RKO (cell line): ENCODE data around the gene ARF5.
"Not testable (repeated sequence)": the region's sequence is repeated elsewhere in the genome, so short reads cannot be mapped to it uniquely, and the experiment has no call there.

Experiments
- DNase-seq: peaks from one replicate; pipeline ENCODE4 v3.0.0-alpha.2; 2016; ENCODE audit warnings: low spot score

The ARF5 gene

DNA sequence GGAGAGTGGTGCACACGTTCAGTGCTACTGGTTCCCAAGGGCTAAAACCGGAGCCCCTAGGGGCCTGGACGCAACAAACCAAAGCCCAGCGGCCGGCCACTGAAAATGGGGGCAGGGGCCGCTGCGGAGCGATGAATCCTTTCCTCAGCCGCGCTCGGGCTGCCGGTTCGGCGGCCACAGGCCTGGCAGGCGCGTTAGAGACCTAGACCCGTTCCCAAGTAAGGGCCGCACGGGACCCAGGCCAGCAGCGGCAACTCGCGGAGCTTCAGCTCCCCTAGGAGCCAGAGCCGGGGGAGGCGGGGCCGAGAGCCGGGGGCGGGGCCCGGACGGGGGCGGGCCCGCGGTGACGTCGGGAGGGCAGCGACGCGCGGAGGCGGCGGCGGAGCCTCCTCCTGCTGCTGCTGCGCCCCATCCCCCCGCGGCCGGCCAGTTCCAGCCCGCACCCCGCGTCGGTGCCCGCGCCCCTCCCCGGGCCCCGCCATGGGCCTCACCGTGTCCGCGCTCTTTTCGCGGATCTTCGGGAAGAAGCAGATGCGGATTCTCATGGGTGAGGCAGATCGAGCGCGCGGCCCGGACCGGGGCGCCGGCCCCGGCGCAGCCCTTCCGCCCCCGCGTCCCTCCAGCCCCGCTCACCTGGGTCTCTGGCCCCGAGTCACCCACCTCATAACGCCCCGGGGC lies at the start of gene ARF5:
Gene ARF5 (plus strand): TSS at position 393 of the 678 bp plus-strand sequence. CDS start 88 bp downstream, at position 481.
- DNase-seq: peak; percentile 90

DNA sequence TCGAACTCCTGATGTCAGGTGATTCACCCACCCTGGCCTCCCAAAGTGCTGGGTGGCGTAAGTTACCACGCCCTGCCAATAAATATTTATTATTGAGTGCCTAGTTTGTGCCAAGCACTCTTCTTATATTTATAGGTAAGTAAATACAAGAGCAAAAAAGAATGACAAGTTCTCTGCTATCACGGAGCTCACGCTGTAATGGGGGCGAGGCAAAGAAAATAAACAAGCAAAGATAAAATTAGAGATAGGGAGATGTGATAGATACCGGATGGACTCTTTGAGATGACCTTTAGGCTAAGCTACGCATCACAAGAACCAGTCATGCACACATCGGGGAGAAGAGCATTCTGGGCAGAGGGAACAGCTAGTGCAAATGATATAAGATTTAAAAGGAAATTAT lies 49.1 kb upstream of the ARF5 start:
- no peak for DNase-seq

DNA sequence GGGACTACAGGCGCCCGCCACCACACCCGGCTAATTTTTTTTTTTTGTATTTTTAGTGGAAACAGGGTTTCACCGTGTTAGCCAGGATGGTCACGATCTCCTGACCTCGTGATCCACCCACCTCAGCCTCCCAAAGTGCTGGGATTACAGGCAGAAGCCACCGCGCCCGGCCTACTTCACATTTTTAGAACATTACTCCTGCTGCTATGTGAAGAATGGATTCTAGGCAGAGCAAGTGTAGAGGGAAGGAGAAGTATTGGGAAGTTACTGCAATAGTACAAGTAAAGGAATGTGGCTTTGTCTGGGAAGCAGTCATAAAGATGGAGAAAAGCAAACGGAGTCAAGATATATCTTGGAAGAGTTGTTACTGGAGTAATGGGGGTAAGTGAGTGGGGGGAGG lies 47.8 kb upstream of the ARF5 start:
- DNase-seq: not testable (repeated sequence)

DNA sequence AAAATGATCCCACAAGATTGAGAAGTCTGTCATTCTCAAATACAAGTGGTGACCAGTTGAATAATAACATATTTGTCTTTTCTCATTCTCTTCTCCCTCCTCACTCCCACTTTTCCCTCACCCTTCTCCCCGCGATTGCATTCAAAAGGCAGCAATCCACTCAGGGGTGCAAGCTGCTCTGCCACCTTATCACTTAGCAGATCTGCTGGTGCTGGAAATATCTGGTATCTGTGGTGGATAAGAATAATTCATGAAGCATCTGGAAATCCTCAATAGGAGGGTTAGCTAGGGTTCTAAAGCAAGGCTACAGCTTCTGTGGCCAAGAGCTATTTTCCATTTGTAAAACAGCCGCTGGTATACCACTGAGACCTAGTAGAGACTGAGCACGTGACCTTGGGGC lies 46.7 kb upstream of the ARF5 start:
- no peak for DNase-seq

DNA sequence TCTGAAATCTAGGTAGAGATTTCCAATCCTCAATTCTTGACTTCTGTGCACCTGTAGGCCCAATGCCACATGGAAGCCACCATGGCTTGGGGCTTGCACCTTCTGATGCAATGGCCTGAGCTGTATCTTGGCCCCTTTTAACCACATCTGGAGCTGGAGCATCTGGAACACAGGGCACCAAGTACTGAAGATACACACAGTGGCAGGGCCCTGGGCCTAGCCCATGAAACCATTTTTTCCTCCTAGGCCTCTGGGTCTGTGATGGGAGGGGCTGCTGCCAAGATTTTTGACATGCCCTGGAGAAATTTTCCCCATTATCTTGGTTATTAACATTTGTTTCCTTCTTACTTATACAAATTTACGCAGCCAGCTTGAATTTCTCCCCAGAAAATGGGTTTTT lies 41.9 kb upstream of the ARF5 start:
- DNase-seq: no peak

DNA sequence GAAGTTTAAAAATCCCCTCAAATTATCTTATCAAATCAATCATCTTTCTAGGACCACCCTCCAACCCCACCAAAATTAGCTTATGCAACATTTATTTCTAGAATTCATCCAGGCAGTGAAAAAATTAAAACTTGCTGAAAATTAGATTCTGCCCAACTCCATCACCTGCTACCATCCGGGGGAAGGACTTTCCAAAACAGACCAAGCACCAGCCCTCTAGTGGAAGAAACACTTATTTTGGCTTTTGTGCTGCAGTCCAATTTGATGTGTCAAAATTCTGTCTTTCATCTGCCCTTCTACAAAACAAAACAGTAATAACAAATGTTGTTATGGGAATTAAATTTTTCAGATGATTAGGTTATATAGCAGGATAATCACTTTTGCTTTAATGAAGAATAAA lies 38.0 kb upstream of the ARF5 start:
- DNase-seq: peak; percentile 26

DNA sequence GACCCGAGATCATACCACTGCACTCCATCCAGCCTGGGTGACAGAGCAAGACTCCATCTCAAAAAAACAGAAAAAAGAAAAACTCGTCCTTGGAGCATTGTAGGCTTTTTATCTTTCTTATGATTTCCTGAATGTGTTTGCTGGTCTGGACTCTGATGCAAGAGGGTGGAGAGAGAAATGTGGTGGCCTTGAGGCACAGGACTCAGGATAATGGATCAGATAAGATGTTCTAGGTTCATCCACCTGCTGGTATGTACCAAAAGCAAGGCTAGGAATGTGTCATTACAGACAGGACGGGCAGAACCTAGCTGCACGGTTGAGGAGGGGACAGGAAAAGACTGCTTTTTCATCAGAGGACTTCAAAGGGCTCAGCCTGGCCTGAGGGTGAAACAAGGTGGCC lies 36.3 kb upstream of the ARF5 start:
- DNase-seq: no peak

DNA sequence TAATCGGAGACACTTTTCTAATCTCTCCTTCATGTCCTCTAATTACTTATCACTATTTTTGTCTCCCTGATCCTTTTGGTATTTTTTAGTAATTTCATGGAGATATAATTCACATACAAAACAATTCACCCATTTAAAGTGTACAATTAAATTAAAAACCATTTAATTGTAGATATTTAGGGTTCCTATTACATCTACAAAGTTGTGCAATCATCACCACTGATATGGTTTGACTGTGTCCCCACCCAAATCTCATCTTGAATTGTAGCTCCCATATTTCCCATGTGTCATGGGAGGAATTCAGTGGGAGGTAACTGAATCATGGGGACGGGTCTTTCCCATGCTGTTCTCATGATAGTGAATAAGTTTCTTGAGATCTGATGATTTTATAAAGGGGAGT lies 31.8 kb upstream of the ARF5 start:
- no peak for DNase-seq

DNA sequence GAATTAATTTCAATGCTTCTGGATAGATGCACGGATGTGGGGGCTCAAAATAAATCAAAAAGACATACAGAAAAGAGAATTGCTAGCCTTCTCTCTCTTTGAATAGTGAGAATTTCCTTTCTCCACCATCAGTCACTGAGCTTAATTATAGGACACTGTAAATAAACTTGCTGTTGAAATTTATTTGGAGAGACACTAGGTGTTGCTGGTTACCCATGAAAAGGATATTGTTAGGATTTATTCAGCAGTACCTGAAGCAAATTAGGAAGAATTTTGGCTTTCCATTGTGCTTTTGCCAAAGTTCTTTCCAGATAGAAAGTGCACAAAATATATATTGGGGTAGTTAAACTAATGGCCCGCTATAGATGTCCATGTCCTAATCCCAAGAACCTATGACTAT lies 30.4 kb upstream of the ARF5 start:
- DNase-seq: peak; percentile 39

DNA sequence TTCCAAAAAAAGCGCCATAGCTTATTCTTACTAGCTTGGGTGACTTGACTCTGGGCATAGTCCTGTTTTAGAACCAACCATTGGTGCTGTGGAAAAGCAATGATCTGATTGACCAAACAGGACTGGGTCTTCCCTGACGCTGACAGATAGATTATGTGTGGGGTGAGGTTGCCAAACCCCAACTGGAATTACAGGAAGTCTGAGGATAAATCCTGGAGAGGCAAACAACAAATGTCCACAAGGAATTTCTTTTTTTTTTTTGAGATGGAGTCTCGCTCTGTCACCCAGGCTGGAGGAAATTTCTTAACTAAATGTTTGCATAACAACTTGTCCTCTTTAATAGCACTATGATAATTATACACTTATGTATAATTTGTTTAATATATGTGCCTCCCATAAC lies 22.0 kb upstream of the ARF5 start:
- DNase-seq: no peak

DNA sequence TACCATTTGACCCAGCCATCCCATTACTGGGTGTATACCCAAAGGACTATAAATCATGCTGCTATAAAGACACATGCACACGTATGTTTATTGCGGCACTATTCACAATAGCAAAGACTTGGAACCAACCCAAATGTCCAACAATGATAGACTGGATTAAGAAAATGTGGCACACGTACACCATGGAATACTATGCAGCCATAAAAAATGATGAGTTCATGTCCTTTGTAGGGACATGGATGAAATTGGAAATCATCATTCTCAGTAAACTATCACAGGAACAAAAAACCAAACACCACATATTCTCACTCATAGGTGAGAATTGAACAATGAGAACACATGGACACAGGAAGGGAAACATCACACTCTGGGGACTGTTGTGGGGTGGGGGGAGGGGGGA lies 20.2 kb upstream of the ARF5 start:
- not testable (repeated sequence) for DNase-seq

DNA sequence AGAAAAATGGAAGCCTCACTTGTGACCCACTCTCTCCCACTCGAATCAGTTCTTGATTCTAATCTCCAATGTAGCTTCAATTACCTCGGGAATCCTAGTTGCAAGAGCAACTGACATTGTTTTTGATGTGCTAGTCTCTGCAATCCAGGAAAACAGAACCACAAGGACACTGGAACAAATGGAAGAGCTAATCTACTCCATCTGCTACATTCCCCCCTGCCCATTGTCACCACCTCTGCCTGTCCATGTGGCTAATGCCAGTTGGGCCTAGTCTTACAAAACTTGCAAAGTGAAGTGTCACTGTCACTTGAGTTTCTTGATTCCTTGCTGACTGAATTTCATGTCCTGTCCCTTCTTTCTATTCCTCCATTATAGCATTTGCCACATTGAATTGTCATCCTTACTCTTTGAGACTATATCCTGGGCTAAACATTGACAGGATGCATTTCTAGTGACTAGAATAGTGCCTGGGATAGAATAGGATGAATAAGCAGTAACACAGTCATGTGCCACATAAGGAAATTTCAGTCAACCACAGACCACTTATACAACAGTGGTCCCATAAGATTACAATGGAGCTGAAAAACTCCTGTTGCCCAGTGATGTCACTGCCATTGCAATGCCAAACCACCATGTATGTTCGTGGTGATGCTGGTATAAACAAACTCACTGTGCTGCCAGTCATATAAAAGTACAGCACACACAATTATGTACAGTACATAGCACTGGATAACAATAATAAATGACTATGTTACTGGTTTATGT lies 16.3 kb upstream of the ARF5 start:
- no peak for DNase-seq

DNA sequence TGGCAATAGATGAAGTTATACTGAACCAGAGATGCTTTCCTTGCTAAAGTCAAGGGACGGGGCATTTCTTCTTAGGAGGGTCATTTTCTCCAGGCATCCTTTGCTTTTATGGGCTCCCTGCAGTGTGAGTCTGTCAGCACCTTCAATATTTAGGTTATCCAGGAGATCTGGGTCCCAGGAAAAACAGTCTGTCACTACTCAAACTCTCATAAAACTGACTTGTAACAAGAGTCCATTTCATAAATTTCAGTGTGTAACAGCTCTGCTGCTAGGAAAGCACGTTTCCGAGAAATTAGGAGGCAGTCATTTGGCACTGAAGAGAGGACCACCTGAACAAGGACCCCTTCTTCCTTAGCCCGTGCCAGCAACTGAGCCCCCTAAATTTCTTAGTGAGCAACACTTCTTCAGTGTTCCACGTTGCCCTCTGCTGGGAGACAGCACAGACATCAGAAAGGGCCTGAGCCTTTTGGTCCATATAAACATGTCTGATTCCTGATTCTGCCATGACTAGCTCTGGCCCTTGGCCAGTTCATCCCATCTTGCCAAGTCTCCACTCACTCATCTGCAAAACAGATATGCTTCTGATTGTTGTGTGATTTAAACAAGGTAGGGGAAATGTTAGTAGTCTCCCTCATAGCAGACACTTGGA lies 10.1 kb upstream of the ARF5 start:
- DNase-seq: peak; percentile 68

DNA sequence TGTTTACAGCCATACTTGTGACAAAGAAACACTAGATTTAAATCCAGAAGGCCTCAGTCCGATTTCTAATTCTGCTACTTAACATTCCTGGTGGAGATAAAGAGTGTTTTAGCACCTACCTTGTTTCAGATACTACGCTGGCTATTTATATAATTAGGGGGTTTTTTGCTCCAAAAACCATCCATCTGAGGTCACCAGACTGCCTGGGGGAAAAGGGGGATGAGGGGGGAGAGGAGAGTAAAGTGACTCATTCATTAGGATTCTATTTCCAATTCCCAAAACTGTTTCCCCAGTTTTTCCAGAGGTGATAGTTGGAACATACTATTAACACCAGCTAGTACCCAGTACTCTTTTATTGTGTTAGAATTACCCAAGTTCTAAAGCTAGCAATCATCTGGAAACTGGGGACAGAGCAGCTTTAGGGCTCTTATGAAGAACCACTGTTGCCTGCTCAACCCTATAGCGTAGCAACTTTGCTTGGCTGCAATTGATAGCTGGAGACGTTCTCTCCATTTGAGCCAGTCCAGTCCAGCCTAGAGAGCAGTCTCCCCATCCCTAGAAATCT lies 9.4 kb upstream of the ARF5 start:
- no peak for DNase-seq

DNA sequence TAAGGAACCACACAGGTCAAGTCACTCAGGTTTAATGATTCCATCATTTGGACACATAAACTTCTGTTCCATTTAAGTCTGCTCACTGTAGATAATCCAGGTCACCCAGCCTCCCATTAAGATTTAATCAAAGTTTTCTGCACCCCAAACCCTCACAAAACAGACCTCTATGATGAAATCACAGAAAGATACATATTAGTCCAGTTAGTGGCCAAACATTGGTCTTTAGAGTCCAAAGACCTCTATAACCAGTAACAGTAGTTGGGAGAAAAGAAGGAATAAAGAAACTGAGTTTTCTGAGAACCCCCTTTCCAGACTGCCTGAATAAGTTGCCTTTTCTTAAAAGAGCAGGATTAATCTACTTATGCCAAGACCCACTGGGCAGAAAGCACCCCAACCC lies 7.6 kb upstream of the ARF5 start:
- DNase-seq: no peak

DNA sequence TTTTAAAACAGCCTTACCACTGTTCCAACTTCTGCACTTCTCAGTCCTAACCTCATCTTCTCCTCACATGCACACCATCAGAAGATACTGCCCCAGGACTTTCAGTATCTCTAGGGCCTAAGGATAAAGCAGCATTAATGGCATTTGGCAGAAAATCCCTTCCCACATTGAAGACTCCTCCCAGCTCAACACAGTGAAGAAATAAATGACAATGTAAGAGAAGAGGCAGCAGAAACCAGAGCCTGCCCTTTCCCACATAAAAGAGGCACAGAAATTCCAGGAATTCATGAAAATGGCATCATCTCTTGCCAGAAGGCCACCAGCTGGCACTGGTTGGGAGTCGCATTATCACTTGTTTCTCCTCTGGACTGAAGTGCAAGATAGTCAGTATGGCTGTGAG lies 6.5 kb upstream of the ARF5 start:
- no peak for DNase-seq

DNA sequence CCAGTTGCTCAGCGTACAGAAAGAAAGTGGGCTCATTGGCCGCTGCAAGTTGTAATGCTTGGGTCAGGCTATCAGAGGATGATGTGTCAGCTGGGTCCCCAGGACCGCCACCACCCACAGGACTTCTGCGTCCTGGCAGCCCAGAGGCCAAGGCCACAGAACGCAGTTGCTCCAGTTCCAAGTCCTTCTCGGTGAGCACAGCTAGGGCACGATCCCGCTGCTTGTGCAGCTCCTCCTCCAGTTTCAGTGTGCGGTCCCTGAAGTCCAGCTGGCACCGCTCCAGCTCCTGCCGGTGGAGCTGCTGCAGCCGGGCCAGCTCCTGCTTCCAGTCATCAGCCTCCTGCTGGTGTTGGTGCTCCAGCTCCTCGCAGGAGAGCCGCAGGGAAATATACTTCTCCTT lies 5.8 kb upstream of the ARF5 start:
- no peak for DNase-seq

DNA sequence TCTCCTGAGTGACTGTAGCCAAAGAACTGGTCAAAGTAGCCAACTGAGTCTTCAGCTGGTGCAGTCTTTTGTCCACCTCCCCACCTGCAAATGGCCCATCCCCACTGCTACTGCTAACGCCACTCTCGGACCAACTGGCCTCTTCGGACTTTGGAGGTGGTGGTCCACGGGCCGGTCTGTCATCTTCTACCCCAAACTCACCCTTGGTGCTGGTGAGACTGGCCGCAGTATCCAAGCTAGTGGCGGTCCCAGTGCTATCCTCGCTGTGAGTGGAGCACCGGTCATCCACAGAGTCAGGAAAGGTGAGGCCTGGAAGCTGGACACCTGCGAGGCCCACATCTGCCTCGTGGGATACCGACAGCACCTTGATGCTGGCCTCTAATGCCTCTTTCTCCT lies 3.6 kb upstream of the ARF5 start:
- no peak for DNase-seq

DNA sequence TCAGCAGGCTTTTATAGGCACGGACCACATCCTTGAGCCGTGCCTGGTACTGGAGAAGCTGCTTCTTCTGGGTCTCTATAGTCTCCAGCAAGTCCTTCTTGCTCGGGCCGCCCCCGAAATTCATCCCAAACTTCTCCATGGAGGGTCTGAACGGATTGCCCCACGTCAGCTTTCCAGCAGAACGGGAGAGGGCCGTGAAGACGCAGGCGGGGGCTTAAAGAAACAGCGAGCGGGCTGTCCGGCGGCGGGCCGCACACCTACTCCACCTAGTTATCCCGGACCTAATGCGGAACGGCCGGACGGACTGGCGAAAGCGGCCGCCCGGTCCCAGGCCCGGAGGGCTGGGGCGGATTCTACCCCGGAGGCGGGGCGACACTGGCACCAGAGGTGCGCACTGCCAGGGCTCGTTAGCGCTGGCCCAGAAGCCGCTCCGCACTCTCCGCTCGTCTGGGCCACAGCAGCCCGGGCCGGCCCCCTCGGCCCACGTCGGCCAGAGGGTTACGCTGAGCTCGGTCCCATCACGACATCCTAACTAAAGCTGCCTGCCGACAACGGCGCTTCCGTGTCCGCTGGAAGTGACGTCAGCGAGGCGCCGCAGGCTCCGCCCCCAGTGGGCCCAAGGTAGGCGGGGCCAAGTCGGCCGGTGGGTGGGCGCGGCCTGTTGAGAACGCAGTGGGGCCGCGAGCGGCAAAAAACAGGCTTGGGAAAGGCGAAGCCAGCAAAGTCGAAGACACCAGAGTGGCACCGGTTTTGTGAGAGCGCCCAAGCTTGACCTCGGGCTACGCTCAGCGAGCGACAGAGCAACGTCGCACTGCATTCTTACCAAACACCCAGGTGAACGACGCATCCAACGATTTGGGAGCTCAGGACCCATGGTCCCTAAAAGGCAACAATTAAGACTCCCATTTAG lies 2.9 kb upstream of the ARF5 start, which contains the start of gene GCC1:
Gene GCC1 (minus strand): TSS at position 553 of the 910 bp plus-strand sequence. CDS start 414 bp downstream, at position 139.
- DNase-seq: peak; percentile 91

DNA sequence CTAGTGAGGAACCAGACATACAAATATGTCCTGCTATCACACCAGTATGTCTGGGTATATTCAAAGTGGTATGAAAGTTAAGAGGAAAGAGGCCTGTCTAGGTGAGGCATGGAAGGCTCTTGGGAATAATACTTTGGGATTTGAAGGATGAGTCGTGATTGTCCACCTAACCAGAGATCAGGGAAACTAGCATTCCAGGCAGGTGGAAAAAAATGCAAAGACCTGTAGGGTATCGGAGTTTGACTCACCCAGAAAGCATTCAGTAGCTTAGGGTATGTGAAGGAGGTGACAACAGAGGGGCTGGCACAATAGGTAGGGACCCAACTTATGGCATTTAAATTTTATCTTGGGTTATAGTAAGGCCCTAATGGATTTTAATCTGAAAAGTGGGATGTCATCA lies 1.9 kb upstream of the ARF5 start:
- no peak for DNase-seq

DNA sequence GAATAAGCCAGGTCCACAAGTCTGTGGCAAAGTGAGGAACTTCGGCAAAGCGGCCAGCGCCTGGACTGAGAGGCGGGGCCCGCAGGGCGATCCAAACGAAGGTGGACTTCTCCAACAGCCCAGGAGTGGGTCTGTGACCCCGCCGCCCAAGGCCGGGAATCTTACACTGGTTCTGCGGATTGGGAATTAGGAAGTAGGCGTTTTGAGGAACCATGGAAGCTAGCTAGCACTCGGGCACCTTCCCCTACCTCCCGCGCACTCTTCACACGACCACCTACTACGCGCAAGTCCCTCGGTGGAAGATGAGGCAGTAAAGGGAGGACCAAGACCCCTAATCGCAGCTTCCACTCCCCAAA lies 570 bp upstream of the ARF5 start:
- DNase-seq: no peak
